Measurements from ENCODE around the gene MED13L.

Gene MED13L

DNA sequence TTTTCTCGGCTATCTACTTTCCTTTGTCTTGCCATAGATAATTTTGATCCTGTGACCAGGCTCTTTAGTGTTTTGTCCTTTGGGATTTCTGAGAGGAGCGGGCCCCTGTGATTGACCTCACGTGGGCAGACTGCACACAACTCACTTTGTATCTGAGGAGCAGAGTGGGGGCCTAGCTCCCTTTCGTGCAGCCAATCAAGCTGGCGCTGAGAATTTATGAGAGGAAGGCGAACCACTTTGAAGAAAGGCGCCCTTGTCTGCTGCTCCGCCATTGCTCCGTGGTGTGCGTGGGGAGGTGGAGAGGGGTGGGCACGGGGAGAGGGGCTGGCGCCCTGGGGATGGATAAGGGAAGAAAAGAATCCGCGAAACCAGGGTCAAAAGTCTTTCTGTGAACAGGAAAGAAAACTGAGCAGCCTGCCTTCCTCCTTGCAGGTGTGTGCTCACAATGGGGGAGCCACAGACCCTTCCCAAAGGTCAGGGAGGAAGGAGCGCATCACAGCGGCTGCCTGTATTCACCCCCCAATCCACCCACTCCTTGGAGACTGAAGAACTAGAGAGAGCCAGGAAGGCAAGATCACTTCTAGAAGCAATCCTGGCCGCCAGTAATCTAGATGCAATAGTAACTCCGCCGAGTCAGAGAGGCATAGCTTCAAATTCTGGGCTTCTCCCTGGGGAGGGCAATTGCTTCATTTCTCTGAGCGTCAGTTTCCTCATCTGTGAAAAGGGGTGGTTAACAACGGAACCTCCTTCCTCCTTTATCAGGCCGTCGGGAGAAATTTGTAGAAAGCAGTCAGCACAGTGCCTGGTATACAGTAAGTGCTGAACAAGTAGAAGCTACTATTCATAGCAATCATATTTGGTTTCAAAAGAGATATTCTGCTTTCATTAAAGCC is 24.9 kb upstream of the MED13L start:
- Histone ChIP-seq H3K9ac (ENCODE audit: low read length) (no peak overlapping the region), H3K27ac (ENCODE audit: low read depth, low read length) (no peak overlapping the region), H4K20me1 (ENCODE audit: low read depth, low read length) (no peaks in the 10 kb centered on the region), H3K4me3 (ENCODE audit: insufficient read depth, low read length, poor library complexity, severe bottlenecking) (no peak overlapping the region), H2AFZ (ENCODE audit: low read depth, low read length, severe bottlenecking) (no peak overlapping the region), H3K4me2 (ENCODE audit: low read depth, low read length, poor library complexity, severe bottlenecking) (no peak overlapping the region), H3K79me2 (ENCODE audit: insufficient read depth, low read length) (no peaks in the 10 kb centered on the region), H3K9me3 (ENCODE audit: insufficient read depth, low read length) (no peaks in the 10 kb centered on the region), H3K9me2 (replicated peaks; ENCODE audit: insufficient read depth, low read length) (no peaks in the 10 kb centered on the region), H3K27me3 (ENCODE audit: low read length) (no peaks in the 10 kb centered on the region), H3F3A (ENCODE audit: insufficient read depth) (no peaks in the 10 kb centered on the region), H3K36me3 (ENCODE audit: low read length) (no peaks in the 10 kb centered on the region)
- no peak for TF ChIP-seq EZH2phosphoT487 (conservative IDR thresholded peaks at IDR 0.05; ENCODE audit: low read length)
- TF ChIP-seq, protein P1, sequence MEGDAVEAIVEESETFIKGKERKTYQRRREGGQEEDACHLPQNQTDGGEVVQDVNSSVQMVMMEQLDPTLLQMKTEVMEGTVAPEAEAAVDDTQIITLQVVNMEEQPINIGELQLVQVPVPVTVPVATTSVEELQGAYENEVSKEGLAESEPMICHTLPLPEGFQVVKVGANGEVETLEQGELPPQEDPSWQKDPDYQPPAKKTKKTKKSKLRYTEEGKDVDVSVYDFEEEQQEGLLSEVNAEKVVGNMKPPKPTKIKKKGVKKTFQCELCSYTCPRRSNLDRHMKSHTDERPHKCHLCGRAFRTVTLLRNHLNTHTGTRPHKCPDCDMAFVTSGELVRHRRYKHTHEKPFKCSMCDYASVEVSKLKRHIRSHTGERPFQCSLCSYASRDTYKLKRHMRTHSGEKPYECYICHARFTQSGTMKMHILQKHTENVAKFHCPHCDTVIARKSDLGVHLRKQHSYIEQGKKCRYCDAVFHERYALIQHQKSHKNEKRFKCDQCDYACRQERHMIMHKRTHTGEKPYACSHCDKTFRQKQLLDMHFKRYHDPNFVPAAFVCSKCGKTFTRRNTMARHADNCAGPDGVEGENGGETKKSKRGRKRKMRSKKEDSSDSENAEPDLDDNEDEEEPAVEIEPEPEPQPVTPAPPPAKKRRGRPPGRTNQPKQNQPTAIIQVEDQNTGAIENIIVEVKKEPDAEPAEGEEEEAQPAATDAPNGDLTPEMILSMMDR (IDR thresholded peaks at IDR 0.05; ENCODE audit: insufficient read depth, low read length, poor library complexity, severe bottlenecking): no peak

DNA sequence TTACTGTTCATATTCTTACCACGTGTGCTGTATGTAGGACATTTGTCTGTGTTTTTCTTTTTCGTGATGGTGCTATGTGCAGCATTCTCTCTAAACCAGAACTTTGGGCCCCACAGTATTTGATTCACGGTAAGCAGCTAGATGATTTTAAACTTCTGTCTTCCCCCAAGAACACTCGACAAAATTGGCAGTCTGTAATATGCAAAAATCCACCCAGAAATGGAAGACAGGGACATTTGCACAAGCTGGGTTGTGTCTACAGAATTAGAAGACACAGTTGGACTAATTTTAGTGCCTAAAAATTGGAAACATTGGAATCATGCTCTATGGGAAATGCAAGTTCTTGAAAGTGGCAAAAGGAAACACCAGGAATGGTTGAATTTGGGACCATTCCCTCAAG is 24.1 kb upstream of the MED13L start:
- H3K27me3 ChIP-seq (ENCODE audit: low read length): no peaks in the 10 kb centered on the region
- no peak overlapping the region for H3K27ac ChIP-seq (ENCODE audit: low read depth, low read length)
- no peak overlapping the region for H3K4me2 ChIP-seq (ENCODE audit: low read depth, low read length, poor library complexity, severe bottlenecking)
- no peak overlapping the region for H2AFZ ChIP-seq (ENCODE audit: low read depth, low read length, severe bottlenecking)
- H3K4me3 ChIP-seq (ENCODE audit: insufficient read depth, low read length, poor library complexity, severe bottlenecking): no peak overlapping the region
- no peaks in the 10 kb centered on the region for H3F3A ChIP-seq (ENCODE audit: insufficient read depth)
- no peak for TF ChIP-seq EZH2phosphoT487 (conservative IDR thresholded peaks at IDR 0.05; ENCODE audit: low read length)
- TF ChIP-seq, protein P1 (IDR thresholded peaks at IDR 0.05; ENCODE audit: insufficient read depth, low read length, poor library complexity, severe bottlenecking): no peak
- no peaks in the 10 kb centered on the region for H3K9me3 ChIP-seq (ENCODE audit: insufficient read depth, low read length)
- H3K9me2 ChIP-seq (replicated peaks; ENCODE audit: insufficient read depth, low read length): no peaks in the 10 kb centered on the region
- H3K36me3 ChIP-seq (ENCODE audit: low read length): no peaks in the 10 kb centered on the region
- H4K20me1 ChIP-seq (ENCODE audit: low read depth, low read length): no peaks in the 10 kb centered on the region
- H3K79me2 ChIP-seq (ENCODE audit: insufficient read depth, low read length): no peaks in the 10 kb centered on the region
- no peak overlapping the region for H3K9ac ChIP-seq (ENCODE audit: low read length)

- Histone ChIP-seq H3K27ac (ENCODE audit: low read depth, low read length) (no peak overlapping the region), H3K36me3 (ENCODE audit: low read length) (no peaks in the 10 kb centered on the region), H3F3A (ENCODE audit: insufficient read depth) (no peaks in the 10 kb centered on the region), H3K9ac (ENCODE audit: low read length) (no peak overlapping the region), H3K4me2 (ENCODE audit: low read depth, low read length, poor library complexity, severe bottlenecking) (no peak overlapping the region), H3K27me3 (ENCODE audit: low read length) (no peaks in the 10 kb centered on the region), H4K20me1 (ENCODE audit: low read depth, low read length) (no peaks in the 10 kb centered on the region), H3K79me2 (ENCODE audit: insufficient read depth, low read length) (no peaks in the 10 kb centered on the region), H3K9me3 (ENCODE audit: insufficient read depth, low read length) (no peaks in the 10 kb centered on the region), H3K9me2 (replicated peaks; ENCODE audit: insufficient read depth, low read length) (no peaks in the 10 kb centered on the region), H3K4me3 (ENCODE audit: insufficient read depth, low read length, poor library complexity, severe bottlenecking) (no peak overlapping the region), H2AFZ (ENCODE audit: low read depth, low read length, severe bottlenecking) (no peak overlapping the region)
- TF ChIP-seq, protein P1 (IDR thresholded peaks at IDR 0.05; ENCODE audit: insufficient read depth, low read length, poor library complexity, severe bottlenecking): no peak
- TF ChIP-seq EZH2phosphoT487 (conservative IDR thresholded peaks at IDR 0.05; ENCODE audit: low read length): no peak
Measured at GRCh38 chr12:116299665-116300328, 22.3 kb upstream of the MED13L start.

All from SU-DHL-6 (cell line).